Activated CD8-positive, alpha-beta T cell treated with anti-CD3 and anti-CD28 coated beads, Interleukin-2, amount 10 ng/mL, durations not matched to agents 7 days and 5 days (primary cell): ENCODE data around the gene PGA3. TPM values are rescaled to one million over a fixed set of nuclear protein-coding genes. Genes with fewer than 3 reads are reported as not detected.

Experiments
- ATAC-seq: fragments of 150-1000 bp; cut with Tn5 transposase; one replicate; pipeline ENCODE4 v1.10.0; 2021; ENCODE audit warnings: moderate library complexity
- CTCF ChIA-PET: fragments of 350-600 bp; sonication (Branson Sonifier 250); formaldehyde crosslinking; loops from one replicate; lab custom pipeline; 2021; ENCODE audit warnings: antibody characterized with exemption; lab: Charles Lee
- POLR2A ChIA-PET: fragments of 350-600 bp; sonication (Branson Sonifier 250); formaldehyde crosslinking; loops from one replicate; lab custom pipeline; 2021; ENCODE audit warnings: antibody characterized with exemption; lab: Charles Lee
- DNase-seq: peaks from one replicate; pipeline ENCODE4 v3.0.0-alpha.2; 2020
- H3K27ac Mint-ChIP-seq: one replicate; pipeline ENCODE4 v1.8.0; 2021; ENCODE audit warnings: mild to moderate bottlenecking, mixed read lengths
- H3K27me3 Mint-ChIP-seq: one replicate; pipeline ENCODE4 v1.8.0; 2021; ENCODE audit warnings: low read depth, mixed read lengths
- H3K36me3 Mint-ChIP-seq: one replicate; pipeline ENCODE4 v1.8.0; 2021; ENCODE audit warnings: low read depth, mixed read lengths
- H3K4me1 Mint-ChIP-seq: one replicate; pipeline ENCODE4 v1.8.0; 2021; ENCODE audit warnings: low read depth, mixed read lengths
- H3K4me3 Mint-ChIP-seq: one replicate; pipeline ENCODE4 v1.8.0; 2021; ENCODE audit warnings: mild to moderate bottlenecking, mixed read lengths
- H3K9me3 Mint-ChIP-seq: one replicate; pipeline ENCODE4 v1.8.0; 2022; ENCODE audit warnings: mixed read lengths; ENCODE audit not compliant: insufficient read depth
- total RNA-seq, 2 experiments: library from RNA; stranded (reverse); gene quantifications; one replicate each; pipeline ENCODE4 v1.2.3, GENCODE V29; 2021

The PGA3 gene
- total RNA-seq, 2 experiments from 2014 or later: not detected

- Mint-ChIP-seq H3K9me3 (no peaks in the 10 kb centered on the region), H3K27me3 (no peaks in the 10 kb centered on the region)
These were observed 56.0 kb downstream of the PGA3 start for GRCh38 chr11:61259363-61259762.

More at GRCh38 chr11:61259363-61259762, 56.0 kb downstream of the PGA3 start:
- no peak overlapping the region for H3K4me3 Mint-ChIP-seq
- H3K4me1 Mint-ChIP-seq: no peaks in the 10 kb centered on the region
- H3K27ac Mint-ChIP-seq: no peak overlapping the region
- no peaks in the 10 kb centered on the region for H3K36me3 Mint-ChIP-seq
- POLR2A ChIA-PET: no interaction called here
- DNase-seq: no peak
- CTCF ChIA-PET: interaction anchor here (0.7 to 1.2 kb wide), 3 partner anchors 35 to 282 kb away, joined by 3 to 4 read pairs (median 3); partner anchors contain the start of gene TMEM216
- ATAC-seq: no peak

Other genes with a start within 250 kb of the PGA3 start
- gene CD6, start 231.8 kb upstream of the PGA3 start, total RNA-seq: 100 to 1,000 TPM; 214 to 222 TPM
- 100 to 1,000 TPM; 252 to 274 TPM for gene CD5, start 101.0 kb upstream of the PGA3 start, total RNA-seq
- 1 to 10 TPM; 3.4 to 3.8 TPM for gene VPS37C, start 42.1 kb upstream of the PGA3 start, total RNA-seq
- gene PGA4, start 18.8 kb downstream of the PGA3 start, total RNA-seq: not detected
- gene PGA5, start 37.7 kb downstream of the PGA3 start, total RNA-seq: not detected
- 1 to 10 TPM; 2.2 to 3.3 TPM for gene VWCE, start 91.8 kb downstream of the PGA3 start, total RNA-seq
- 100 to 1,000 TPM; 202 to 214 TPM for gene DDB1, start 129.6 kb downstream of the PGA3 start, total RNA-seq
- gene TKFC, start 129.7 kb downstream of the PGA3 start, total RNA-seq: 10 to 100 TPM; 24.1 to 26.4 TPM
- gene CYB561A3, start 158.4 kb downstream of the PGA3 start, total RNA-seq: 10 to 100 TPM; 53.2 to 55.6 TPM
- gene TMEM138, start 158.9 kb downstream of the PGA3 start, total RNA-seq: 10 to 100 TPM; 57.4 to 57.5 TPM
- 1 to 10 TPM; 6.3 to 6.4 TPM for gene TMEM216, start 189.1 kb downstream of the PGA3 start, total RNA-seq
- gene CPSF7, start 226.5 kb downstream of the PGA3 start, total RNA-seq: 10 to 100 TPM; 94.8 to 98.4 TPM
- 10 to 100 TPM; 51.6 to 54.3 TPM for gene SDHAF2, start 226.6 kb downstream of the PGA3 start, total RNA-seq